Measurements from ENCODE around the gene RAP2A. TPM values are rescaled to one million over a fixed set of nuclear protein-coding genes. Genes with fewer than 3 reads are reported as not detected.

The RAP2A gene
- total RNA-seq, 1 experiment from 2014 or later, result 42.9 TPM

- no peak for DNase-seq (ENCODE audit: low read depth in 1 of 2, low spot score in 2 of 2)
- no peak overlapping the region for H3K27ac ChIP-seq
- H3K9me3 ChIP-seq (replicated peaks), result no peaks in the 10 kb centered on the region
- no peaks in the 10 kb centered on the region for H3K27me3 ChIP-seq (replicated peaks)
- H3K4me3 ChIP-seq, result no peak overlapping the region
- H3K4me1 ChIP-seq (replicated peaks), result peaks cover 9% of the 10 kb centered on the region
- H3K36me3 ChIP-seq, result no peaks in the 10 kb centered on the region
Measured at GRCh38 chr13:97475011-97475410, 41.0 kb downstream of the RAP2A start.

- H3K4me3 ChIP-seq, result no peak overlapping the region
- DNase-seq (ENCODE audit: low read depth in 1 of 2, low spot score in 2 of 2), result no peak
- no peaks in the 10 kb centered on the region for H3K36me3 ChIP-seq
- no peaks in the 10 kb centered on the region for H3K27me3 ChIP-seq (replicated peaks)
- H3K27ac ChIP-seq, result no peak overlapping the region
- peaks cover 9% of the 10 kb centered on the region for H3K4me1 ChIP-seq (replicated peaks)
- no peaks in the 10 kb centered on the region for H3K9me3 ChIP-seq (replicated peaks)
Measured at GRCh38 chr13:97477844-97478243, 43.9 kb downstream of the RAP2A start.

GRCh38 chr13:97478247-97478646, 44.3 kb downstream of the RAP2A start:
- Histone ChIP-seq H3K36me3 (no peaks in the 10 kb centered on the region), H3K27ac (no peak overlapping the region), H3K9me3 (replicated peaks) (no peaks in the 10 kb centered on the region), H3K27me3 (replicated peaks) (no peaks in the 10 kb centered on the region), H3K4me1 (replicated peaks) (peaks cover 9% of the 10 kb centered on the region), H3K4me3 (no peak overlapping the region)
- DNase-seq (ENCODE audit: low read depth in 1 of 2, low spot score in 2 of 2), result no peak

- Histone ChIP-seq H3K4me1 (replicated peaks) (peaks cover 9% of the 10 kb centered on the region), H3K9me3 (replicated peaks) (no peaks in the 10 kb centered on the region), H3K27me3 (replicated peaks) (no peaks in the 10 kb centered on the region), H3K36me3 (no peaks in the 10 kb centered on the region), H3K27ac (no peak overlapping the region), H3K4me3 (no peak overlapping the region)
- DNase-seq (ENCODE audit: low read depth in 1 of 2, low spot score in 2 of 2), result no peak
Measured at GRCh38 chr13:97483465-97483864, 49.5 kb downstream of the RAP2A start.

GRCh38 chr13:97484301-97484700, 50.3 kb downstream of the RAP2A start:
- no peaks in the 10 kb centered on the region for H3K27me3 ChIP-seq (replicated peaks)
- H3K4me3 ChIP-seq, result no peak overlapping the region
- H3K4me1 ChIP-seq (replicated peaks), result peaks cover 9% of the 10 kb centered on the region
- DNase-seq (ENCODE audit: low read depth in 1 of 2, low spot score in 2 of 2), result no peak
- no peaks in the 10 kb centered on the region for H3K9me3 ChIP-seq (replicated peaks)
- no peak overlapping the region for H3K27ac ChIP-seq
- no peaks in the 10 kb centered on the region for H3K36me3 ChIP-seq

- no peaks in the 10 kb centered on the region for H3K36me3 ChIP-seq
- no peaks in the 10 kb centered on the region for H3K9me3 ChIP-seq (replicated peaks)
- H3K4me3 ChIP-seq, result no peak overlapping the region
- peaks cover 4% of the 10 kb centered on the region; the same call in 1 of the 2 replicates for H3K4me1 ChIP-seq (replicated peaks)
- no peaks in the 10 kb centered on the region for H3K27me3 ChIP-seq (replicated peaks)
- DNase-seq (ENCODE audit: low read depth in 1 of 2, low spot score in 2 of 2), result no peak
- no peak overlapping the region for H3K27ac ChIP-seq
Measured at GRCh38 chr13:97485320-97485719, 51.4 kb downstream of the RAP2A start.

GRCh38 chr13:97490702-97491307, 56.8 kb downstream of the RAP2A start:
- Histone ChIP-seq H3K4me3 (no peak overlapping the region), H3K4me1 (replicated peaks) (no peaks in the 10 kb centered on the region), H3K27ac (no peak overlapping the region)

GRCh38 chr13:97491452-97491851, 57.5 kb downstream of the RAP2A start:
- H3K27ac ChIP-seq, result no peak overlapping the region
- no peak for DNase-seq (ENCODE audit: low read depth in 1 of 2, low spot score in 2 of 2)
- H3K4me3 ChIP-seq, result no peak overlapping the region

More at GRCh38 chr13:97490702-97491307, 56.8 kb downstream of the RAP2A start:
- Histone ChIP-seq H3K9me3 (replicated peaks) (no peaks in the 10 kb centered on the region), H3K27me3 (replicated peaks) (no peaks in the 10 kb centered on the region), H3K36me3 (no peaks in the 10 kb centered on the region)
- DNase-seq (ENCODE audit: low read depth in 1 of 2, low spot score in 2 of 2), result no peak

GRCh38 chr13:97492257-97492656, 58.3 kb downstream of the RAP2A start:
- Histone ChIP-seq H3K9me3 (replicated peaks) (no peaks in the 10 kb centered on the region), H3K27ac (no peak overlapping the region), H3K36me3 (no peaks in the 10 kb centered on the region), H3K4me1 (replicated peaks) (no peaks in the 10 kb centered on the region), H3K27me3 (replicated peaks) (no peaks in the 10 kb centered on the region), H3K4me3 (no peak overlapping the region)
- DNase-seq (ENCODE audit: low read depth in 1 of 2, low spot score in 2 of 2), result no peak

More at GRCh38 chr13:97491452-97491851, 57.5 kb downstream of the RAP2A start:
- no peaks in the 10 kb centered on the region for H3K4me1 ChIP-seq (replicated peaks)
- no peaks in the 10 kb centered on the region for H3K36me3 ChIP-seq
- no peaks in the 10 kb centered on the region for H3K9me3 ChIP-seq (replicated peaks)
- no peaks in the 10 kb centered on the region for H3K27me3 ChIP-seq (replicated peaks)

GRCh38 chr13:97492684-97493371, 58.9 kb downstream of the RAP2A start:
- Histone ChIP-seq H3K36me3 (no peaks in the 10 kb centered on the region), H3K27me3 (replicated peaks) (no peaks in the 10 kb centered on the region), H3K27ac (no peak overlapping the region), H3K4me1 (replicated peaks) (no peaks in the 10 kb centered on the region), H3K4me3 (no peak overlapping the region), H3K9me3 (replicated peaks) (no peaks in the 10 kb centered on the region)
- DNase-seq (ENCODE audit: low read depth in 1 of 2, low spot score in 2 of 2), result no peak

GRCh38 chr13:97493456-97493855, 59.5 kb downstream of the RAP2A start:
- Histone ChIP-seq H3K36me3 (no peaks in the 10 kb centered on the region), H3K9me3 (replicated peaks) (no peaks in the 10 kb centered on the region), H3K27ac (no peak overlapping the region), H3K4me1 (replicated peaks) (no peaks in the 10 kb centered on the region), H3K27me3 (replicated peaks) (no peaks in the 10 kb centered on the region), H3K4me3 (no peak overlapping the region)
- no peak for DNase-seq (ENCODE audit: low read depth in 1 of 2, low spot score in 2 of 2)

- Histone ChIP-seq H3K27ac (no peak overlapping the region), H3K36me3 (no peaks in the 10 kb centered on the region), H3K4me1 (replicated peaks) (no peaks in the 10 kb centered on the region), H3K9me3 (replicated peaks) (no peaks in the 10 kb centered on the region), H3K27me3 (replicated peaks) (no peaks in the 10 kb centered on the region), H3K4me3 (no peak overlapping the region)
- no peak for DNase-seq (ENCODE audit: low read depth in 1 of 2, low spot score in 2 of 2)
Measured at GRCh38 chr13:97495678-97496077, 61.7 kb downstream of the RAP2A start.

- Histone ChIP-seq H3K27ac (no peak overlapping the region), H3K4me3 (no peak overlapping the region), H3K4me1 (replicated peaks) (no peaks in the 10 kb centered on the region), H3K36me3 (no peaks in the 10 kb centered on the region), H3K27me3 (replicated peaks) (no peaks in the 10 kb centered on the region), H3K9me3 (replicated peaks) (no peaks in the 10 kb centered on the region)
- DNase-seq (ENCODE audit: low read depth in 1 of 2, low spot score in 2 of 2), result no peak
Measured at GRCh38 chr13:97496511-97496910, 62.5 kb downstream of the RAP2A start.

- Histone ChIP-seq H3K27me3 (replicated peaks) (no peaks in the 10 kb centered on the region), H3K36me3 (no peaks in the 10 kb centered on the region), H3K9me3 (replicated peaks) (no peaks in the 10 kb centered on the region), H3K4me1 (replicated peaks) (no peaks in the 10 kb centered on the region), H3K4me3 (no peak overlapping the region), H3K27ac (no peak overlapping the region)
- no peak for DNase-seq (ENCODE audit: low read depth in 1 of 2, low spot score in 2 of 2)
Measured at GRCh38 chr13:97497400-97497799, 63.4 kb downstream of the RAP2A start.

All from SJSA1 (cell line).